Pancreas (tissue), 10 donors: Measurements from ENCODE around the gene CHRDL1. TPM values are rescaled to one million over a fixed set of nuclear protein-coding genes. Genes with fewer than 3 reads are reported as not detected.

Source experiments
- ATAC-seq, 4 donors: fragments of 200-7000 bp; cut with Tn5 transposase; one replicate each; pipeline versions ENCODE4 v1.8.0 to v1.9.1; 2020; ENCODE audit warnings: mild to moderate bottlenecking in 4 of 4, moderate library complexity in 4 of 4
- DNase-seq, 6 donors: peaks; one replicate each; pipeline ENCODE4 v3.0.0-alpha.2; 2020
- FAIRE-seq: peaks from 2 replicates; lab custom pipeline; 2012; peaks lifted over from hg19 to GRCh38; lab: Jason Lieb, UNC
- H3K27ac ChIP-seq, 4 donors: fragments of 200-600 bp; sonication (generic); 1 replicate in 3 of 4; 2 replicates in 1 of 4; pipeline versions ENCODE4 v1.5.0 to v1.8.0; 2020
- H3K27me3 ChIP-seq, 4 donors: fragments of 200-600 bp; one replicate each; pipeline ENCODE4 v1.8.0; 2021
- H3K36me3 ChIP-seq, 3 donors: fragments of 200-600 bp; sonication (generic) in 1 of 3; one replicate each; pipeline versions ENCODE4 v1.5.0 to v1.8.0; 2020 to 2021
- H3K4me1 ChIP-seq, 3 donors: fragments of 200-600 bp; one replicate each; pipeline ENCODE4 v1.8.0; 2021
- H3K4me3 ChIP-seq, 4 donors: fragments of 200-600 bp; sonication (generic) in 2 of 4; one replicate each; pipeline versions ENCODE4 v1.5.0 to v1.8.0; 2020 to 2021
- H3K9me3 ChIP-seq, 4 donors: fragments of 200-600 bp; one replicate each; pipeline ENCODE4 v1.8.0; 2021
- WGBS, 2 donors: extraction: QIAGEN DNeasy Blood & Tissue Kit; methylation state at CpG; one replicate each; pipeline ENCODE4 v1.1.7; 2013; 5-methylcytosine and 5-hydroxymethylcytosine counted together
- intact Hi-C, 3 donors: fragments of 100-400 bp; cut with DNase I; formaldehyde crosslinking; loops; one replicate each; pipeline versions ENCODE4 v1.11.1 to v1.14.2; 2022
- polyA plus RNA-seq, 2 donors: library from polyadenylated mRNA; stranded (reverse); fragments of 200-250 nt; gene quantifications; one replicate each; pipeline ENCODE4 v1.2.3, GENCODE V29; 2013
- total RNA-seq, 6 donors: library from RNA; stranded (reverse); fragmentation: NEBNext Ultra II Directional in 4 of 6; extraction: Animal tissue kit (Norgen Biotek cat#: 25700) in 4 of 6; gene quantifications; one replicate each; pipeline versions ENCODE4 v1.2.1 to v1.2.4, GENCODE V29; 2021 to 2023
- TF ChIP-seq, protein P1 (sequence below), 4 donors: fragments of 200-600 bp; sonication (generic) in 3 of 4; IDR thresholded peaks; one replicate each; pipeline versions ENCODE4 v1.5.0 to v1.8.0; 2021; ENCODE audit warnings: antibody characterized with exemption in 4 of 4
- donor health status: healthy with polysubstance abuse.
- donor health status: DM: no; HTN: no; CAD: no; lungs with moderate emphysema.
- donor health status: DM: no; HTN: no; CAD: no.
- donor health status: control.
- donor health status: control.
- donor health status: Bipolar disorder and iron deficiency.
- donor health status: DM: yes; HTN: yes; CAD: no.
- donor health status: DM: no; HTN: no; CAD: no.
- donor health status: DM: no; HTN: no; CAD: no.
- donor health status: DM: yes; HTN: yes; CAD: no.

The CHRDL1 gene
- total and polyA plus RNA-seq, 8 donors = 1.0 to 9.6 (median 2.0) TPM

DNA sequence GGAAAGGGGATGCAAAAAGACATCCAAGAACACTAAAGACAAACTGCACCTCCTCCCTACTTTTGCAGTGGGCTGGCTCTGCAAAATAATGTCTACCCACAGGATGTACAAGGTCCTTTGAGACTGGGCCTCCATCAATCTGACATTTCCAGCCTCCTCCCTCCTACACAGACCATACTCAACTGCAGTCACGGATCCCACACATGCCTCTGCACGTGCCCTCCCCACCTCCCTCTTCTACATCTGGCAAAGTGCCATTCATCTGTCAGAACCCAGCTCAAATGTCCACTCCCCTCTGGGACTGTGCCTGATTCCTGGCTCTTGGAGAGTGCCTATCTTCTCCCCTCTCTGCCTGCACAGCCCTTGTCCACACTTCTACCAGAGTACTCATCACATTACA lies 50.3 kb downstream of the CHRDL1 start:
- Histone ChIP-seq H3K27ac (no peak overlapping the region), H3K27me3 (peaks cover 0 to 6% (median 1%) of the 10 kb centered on the region in 4 donors), H3K36me3 (no peaks in the 10 kb centered on the region), H3K4me1 (no peaks in the 10 kb centered on the region), H3K4me3 (no peak overlapping the region), H3K9me3 (no peaks in the 10 kb centered on the region)
- 27 to 33% methylated on average over 2 of the region's 2 CpGs for WGBS, 2 donors
- ATAC-seq (no peak), DNase-seq (no peak), FAIRE-seq (no peak)
- intact Hi-C loops = no loop called here
- TF ChIP-seq, protein P1, sequence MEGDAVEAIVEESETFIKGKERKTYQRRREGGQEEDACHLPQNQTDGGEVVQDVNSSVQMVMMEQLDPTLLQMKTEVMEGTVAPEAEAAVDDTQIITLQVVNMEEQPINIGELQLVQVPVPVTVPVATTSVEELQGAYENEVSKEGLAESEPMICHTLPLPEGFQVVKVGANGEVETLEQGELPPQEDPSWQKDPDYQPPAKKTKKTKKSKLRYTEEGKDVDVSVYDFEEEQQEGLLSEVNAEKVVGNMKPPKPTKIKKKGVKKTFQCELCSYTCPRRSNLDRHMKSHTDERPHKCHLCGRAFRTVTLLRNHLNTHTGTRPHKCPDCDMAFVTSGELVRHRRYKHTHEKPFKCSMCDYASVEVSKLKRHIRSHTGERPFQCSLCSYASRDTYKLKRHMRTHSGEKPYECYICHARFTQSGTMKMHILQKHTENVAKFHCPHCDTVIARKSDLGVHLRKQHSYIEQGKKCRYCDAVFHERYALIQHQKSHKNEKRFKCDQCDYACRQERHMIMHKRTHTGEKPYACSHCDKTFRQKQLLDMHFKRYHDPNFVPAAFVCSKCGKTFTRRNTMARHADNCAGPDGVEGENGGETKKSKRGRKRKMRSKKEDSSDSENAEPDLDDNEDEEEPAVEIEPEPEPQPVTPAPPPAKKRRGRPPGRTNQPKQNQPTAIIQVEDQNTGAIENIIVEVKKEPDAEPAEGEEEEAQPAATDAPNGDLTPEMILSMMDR (IDR thresholded peaks at IDR 0.05) = no peak

DNA sequence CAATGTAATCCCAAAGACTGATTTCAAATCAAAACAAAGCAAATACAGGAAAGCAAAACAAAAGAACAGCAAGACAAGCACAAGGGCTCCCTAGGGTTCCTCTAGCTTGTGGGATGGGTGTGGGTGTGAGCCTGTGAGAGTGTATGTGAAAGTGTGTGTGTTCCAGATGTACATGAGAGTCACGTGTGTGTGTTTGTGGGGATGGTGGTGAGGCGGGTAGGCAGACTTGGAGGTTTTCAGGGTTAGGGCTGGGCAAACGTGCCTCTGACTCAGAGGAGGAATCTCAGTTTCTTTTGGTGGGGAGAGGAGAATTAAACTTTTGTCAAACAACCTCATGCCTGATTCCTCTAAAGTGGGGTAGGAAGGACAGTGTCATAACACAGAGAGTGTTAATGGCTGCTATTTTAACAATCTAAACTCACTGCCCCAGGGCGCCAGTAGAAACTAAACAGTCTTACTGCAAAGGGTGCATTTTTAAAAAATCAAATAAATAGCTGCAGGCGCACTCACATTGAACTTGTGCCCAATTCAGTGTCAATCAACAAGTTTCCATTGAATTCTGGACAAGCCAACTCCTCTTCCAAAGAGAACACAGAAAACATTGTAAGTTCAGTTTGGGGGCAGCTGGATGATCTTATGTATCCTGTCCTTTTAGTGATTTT lies 51.8 kb downstream of the CHRDL1 start:
- H3K27ac ChIP-seq = no peak overlapping the region
- FAIRE-seq (no peak), ATAC-seq (no peak), DNase-seq (no peak)
- H3K4me1 ChIP-seq = no peaks in the 10 kb centered on the region
- TF ChIP-seq, protein P1 (IDR thresholded peaks at IDR 0.05) = no peak
- intact Hi-C loops = no loop called here
- WGBS, 2 donors = 50 to 70% methylated on average over 5 of the region's 5 CpGs
- H3K36me3 ChIP-seq = no peaks in the 10 kb centered on the region
- no peak overlapping the region for H3K4me3 ChIP-seq
- no peaks in the 10 kb centered on the region for H3K9me3 ChIP-seq
- peaks cover 0 to 6% (median 1%) of the 10 kb centered on the region in 4 donors for H3K27me3 ChIP-seq

DNA sequence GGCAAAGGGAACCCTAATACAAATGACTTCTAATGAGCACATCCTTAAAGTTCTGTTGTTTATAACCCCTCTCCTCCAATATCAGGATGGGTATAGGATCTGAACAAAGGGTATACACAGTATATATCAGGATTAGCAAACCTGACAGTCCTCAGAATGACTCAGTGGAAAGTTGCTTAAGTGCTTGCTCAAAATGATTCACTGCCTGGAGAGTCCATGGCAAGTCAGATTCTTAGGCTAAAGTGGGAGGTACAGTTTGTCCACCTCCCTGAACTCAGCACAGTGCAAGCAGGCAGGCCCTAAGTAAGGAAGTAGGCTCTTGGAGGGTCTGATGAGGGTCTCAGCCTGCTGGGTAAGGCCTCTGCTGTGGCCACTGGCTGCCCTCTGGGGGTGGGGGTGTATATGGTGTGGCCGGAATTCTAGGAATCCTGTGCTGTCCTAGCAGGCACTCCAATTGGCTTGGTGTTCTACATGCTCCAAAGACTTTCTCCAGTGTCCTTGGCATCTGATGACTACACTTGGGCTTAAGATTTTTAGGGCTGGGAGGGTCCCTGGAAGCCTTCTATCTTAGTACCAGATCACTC lies 54.3 kb downstream of the CHRDL1 start:
- DNase-seq (no peak), ATAC-seq (peak in 1 of 4 donors; percentile 41), FAIRE-seq (no peak)
- no peaks in the 10 kb centered on the region for H3K36me3 ChIP-seq
- no peaks in the 10 kb centered on the region for H3K4me1 ChIP-seq
- intact Hi-C loops = no loop called here
- no peak overlapping the region for H3K4me3 ChIP-seq
- 75 to 80% methylated on average over 1 of the region's 1 CpG for WGBS, 2 donors
- TF ChIP-seq, protein P1 (IDR thresholded peaks at IDR 0.05) = no peak
- peaks cover 0 to 6% (median 1%) of the 10 kb centered on the region in 4 donors for H3K27me3 ChIP-seq
- no peaks in the 10 kb centered on the region for H3K9me3 ChIP-seq
- no peak overlapping the region for H3K27ac ChIP-seq

DNA sequence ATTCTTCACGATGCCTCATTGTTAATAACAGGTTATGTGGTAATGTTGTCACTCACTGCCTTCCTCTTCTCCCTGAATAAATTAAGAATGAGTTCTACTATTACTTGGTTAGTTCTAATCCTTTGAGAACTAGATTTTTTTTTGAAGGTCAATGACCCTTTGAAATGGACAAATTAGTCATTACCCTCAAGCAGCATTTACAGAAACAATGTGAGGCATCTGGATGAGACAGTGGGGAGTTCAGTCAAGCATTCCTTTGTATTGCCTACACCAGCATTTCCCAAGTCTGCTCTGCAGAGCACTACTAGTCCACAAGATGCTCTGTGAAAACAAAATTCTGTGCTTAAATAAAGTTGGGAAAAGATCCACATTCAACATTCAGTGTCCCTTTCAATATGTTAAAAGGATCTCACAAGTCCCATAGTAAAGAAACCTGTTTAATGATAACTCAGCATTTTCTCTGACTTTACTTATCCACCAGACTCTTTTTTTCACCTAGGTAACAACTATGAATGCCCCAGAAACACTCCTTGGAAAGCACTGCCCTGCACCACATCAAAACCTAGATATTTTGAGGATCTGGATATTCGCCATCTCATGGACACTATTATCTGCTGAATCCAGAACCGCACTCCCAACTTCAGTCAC lies 60.6 kb downstream of the CHRDL1 start:
- intact Hi-C loops = no loop called here
- Histone ChIP-seq H3K4me3 (no peak overlapping the region), H3K27ac (no peak overlapping the region), H3K9me3 (no peaks in the 10 kb centered on the region), H3K27me3 (peaks cover 0 to 3% (median 0%) of the 10 kb centered on the region in 4 donors), H3K36me3 (no peaks in the 10 kb centered on the region), H3K4me1 (no peaks in the 10 kb centered on the region)
- no peak for ATAC-seq
- TF ChIP-seq, protein P1 (IDR thresholded peaks at IDR 0.05) = no peak
- DNase-seq = no peak
- no peak for FAIRE-seq
- WGBS, 2 donors = 58 to 77% methylated on average over 3 of the region's 3 CpGs
